Aorta (tissue), 5 donors: ENCODE measurements around the gene TSSC4. TPM values are rescaled to one million over a fixed set of nuclear protein-coding genes. Genes with fewer than 3 reads are reported as not detected.

Experiments used
- ATAC-seq: fragments of 200-7000 bp; cut with Tn5 transposase; one replicate; pipeline ENCODE4 v1.9.1; 2022; ENCODE audit warnings: moderate library complexity; ENCODE audit not compliant: low FRiP score
- DNase-seq, 2 donors: peaks; one replicate each; pipeline ENCODE4 v3.0.0-alpha.2; 2020
- H3K27ac ChIP-seq, 2 donors: one replicate each; pipeline ENCODE4 v1.5.1; 2013; ENCODE audit warnings: low read length in 2 of 2, mild to moderate bottlenecking in 2 of 2, moderate library complexity in 2 of 2, control low read depth in 1 of 2, inconsistent platforms in 1 of 2, low read depth in 1 of 2
- H3K27me3 ChIP-seq, 2 donors: one replicate each; pipeline ENCODE4 v1.6.1; 2013; ENCODE audit warnings: control low read depth in 1 of 2, low read length in 1 of 2, mild to moderate bottlenecking in 1 of 2, moderate library complexity in 1 of 2; ENCODE audit not compliant: insufficient read depth in 2 of 2, control insufficient read depth in 1 of 2
- H3K36me3 ChIP-seq, 2 donors: one replicate each; pipeline ENCODE4 v1.6.1; 2013; ENCODE audit warnings: control low read depth in 1 of 2, low read length in 1 of 2, mild to moderate bottlenecking in 1 of 2; ENCODE audit not compliant: insufficient read depth in 2 of 2, control insufficient read depth in 1 of 2
- H3K4me1 ChIP-seq, 2 donors: one replicate each; pipeline ENCODE4 v1.6.1; 2013; ENCODE audit warnings: low read length in 2 of 2, control low read depth in 1 of 2, mild to moderate bottlenecking in 1 of 2, moderate library complexity in 1 of 2; ENCODE audit not compliant: insufficient read depth in 2 of 2, control insufficient read depth in 1 of 2
- H3K4me3 ChIP-seq, 2 donors: one replicate each; pipeline ENCODE4 v1.5.1; 2013; ENCODE audit warnings: low read length in 2 of 2, control low read depth in 1 of 2, mild to moderate bottlenecking in 1 of 2
- H3K9me3 ChIP-seq: one replicate; pipeline ENCODE4 v1.6.1; 2013; ENCODE audit warnings: mild to moderate bottlenecking, low read length; ENCODE audit not compliant: control insufficient read depth
- WGBS, 2 donors: extraction: QIAGEN DNeasy Blood & Tissue Kit; methylation state at CpG; one replicate each; pipeline ENCODE4 v1.1.7; 2013; 5-methylcytosine and 5-hydroxymethylcytosine counted together
- intact Hi-C, 2 donors: fragments of 100-400 bp; cut with DNase I; formaldehyde crosslinking; loops; one replicate each; pipeline versions ENCODE4 v1.14.2 to v1.15.0; 2022
- polyA plus RNA-seq, 2 donors: library from polyadenylated mRNA; stranded (reverse); fragments of 200-250 nt; gene quantifications; one replicate each; pipeline ENCODE4 v1.2.3, GENCODE V29; 2013
- total RNA-seq, 2 donors: library from RNA; stranded (reverse); fragmentation: NEBNext Ultra II Directional; extraction: Animal tissue kit (Norgen Biotek cat#: 25700); gene quantifications; one replicate each; pipeline ENCODE4 v1.2.1, GENCODE V29; 2021
- donor health status: healthy with polysubstance abuse.
- donor health status: Bipolar disorder and iron deficiency.
- donor health status: DM: no; HTN: no; CAD: no.
- donor health status: DM: no; HTN: no; CAD: no.
- donor health status: DM: yes; HTN: yes; CAD: no.

TSSC4 gene
- total and polyA plus RNA-seq, 4 donors, result 35.2 to 64.4 (median 43.6) TPM

DNA sequence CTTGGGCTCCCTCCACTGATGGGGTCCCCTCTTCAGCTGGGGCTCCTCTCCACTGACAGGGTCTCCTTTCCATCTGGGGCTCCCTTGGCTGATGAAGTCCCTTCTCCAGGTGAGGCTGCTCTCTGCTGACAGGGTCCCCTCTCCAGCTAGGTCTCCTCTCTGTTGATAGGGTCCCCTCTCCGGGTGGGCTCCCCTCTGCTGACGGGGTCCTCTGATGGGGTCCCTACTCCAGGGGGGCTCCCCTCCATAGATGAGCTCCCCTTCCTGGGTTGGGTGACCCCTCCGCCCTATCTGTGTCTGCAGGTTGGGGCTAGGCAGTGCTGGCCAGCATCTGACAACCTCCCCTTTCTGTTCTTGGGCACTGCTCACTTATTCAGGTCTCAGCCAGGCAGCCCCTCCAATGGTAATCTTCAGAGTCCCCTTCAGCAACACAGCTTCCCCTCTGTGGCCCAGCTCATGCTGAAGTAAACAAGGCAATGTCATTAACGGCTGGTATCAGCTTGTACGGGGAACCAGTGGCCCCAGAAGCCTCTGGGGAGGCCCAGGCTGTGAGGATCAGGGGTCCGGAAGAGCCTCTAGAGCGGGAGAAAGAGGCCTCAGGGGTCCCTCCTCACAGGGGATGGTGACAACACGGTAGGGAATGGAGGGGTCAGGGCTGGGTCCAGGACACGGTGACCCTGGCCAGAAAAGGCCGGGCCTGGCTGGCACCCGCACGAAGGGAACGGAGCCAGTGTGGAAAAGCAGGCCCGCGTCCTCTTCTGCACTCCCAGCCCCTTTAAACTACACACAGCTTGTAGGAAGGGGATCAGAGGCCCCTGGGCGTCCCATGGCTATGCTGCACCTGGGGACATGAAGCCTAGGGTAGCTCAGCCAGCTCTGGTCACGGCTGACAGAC lies 33.0 kb upstream of the TSSC4 start:
- intact Hi-C loops, result no loop called here
- no peak overlapping the region for H3K4me3 ChIP-seq
- ATAC-seq (no peak), DNase-seq (no peak)
- H3K4me1 ChIP-seq, result no peaks in the 10 kb centered on the region
- 60 to 62% methylated on average over 17 of the region's 17 CpGs for WGBS, 2 donors
- H3K27me3 ChIP-seq, result no peaks in the 10 kb centered on the region
- no peak overlapping the region for H3K27ac ChIP-seq
- H3K36me3 ChIP-seq, result no peaks in the 10 kb centered on the region
- H3K9me3 ChIP-seq, result no peaks in the 10 kb centered on the region

DNA sequence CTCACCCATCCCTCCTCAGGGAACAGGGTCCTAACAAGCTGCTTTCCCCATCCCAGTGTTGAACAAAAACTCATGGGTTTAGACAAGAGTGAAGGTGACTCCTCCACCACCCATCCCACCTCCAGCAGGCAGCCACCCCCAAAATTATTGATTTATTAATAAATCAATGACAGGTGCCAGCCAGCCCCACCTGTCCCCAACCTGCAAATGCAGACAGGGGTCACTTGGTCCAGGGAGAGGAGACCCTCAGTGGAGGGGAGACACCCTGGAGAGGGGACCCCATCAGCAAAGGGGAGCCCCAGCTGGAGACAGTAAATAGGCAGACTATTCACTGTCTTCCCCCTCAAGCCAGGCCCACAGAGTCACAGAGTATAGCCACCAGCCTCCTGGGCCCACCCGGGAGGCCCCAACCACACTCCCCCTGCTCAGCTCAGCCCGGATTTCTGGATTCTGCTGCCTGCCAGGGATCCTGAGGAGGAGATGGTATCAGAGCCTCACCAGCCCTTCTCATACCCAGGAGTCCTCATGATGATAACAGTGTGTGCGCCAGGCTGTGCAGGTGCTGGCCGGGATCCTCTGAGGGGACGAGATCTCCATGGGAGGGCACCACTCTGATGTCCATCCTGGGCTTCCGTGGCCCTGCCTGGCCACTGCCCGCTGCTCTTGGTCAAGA lies 32.2 kb upstream of the TSSC4 start:
- DNase-seq, result no peak
- no peaks in the 10 kb centered on the region for H3K27me3 ChIP-seq

DNA sequence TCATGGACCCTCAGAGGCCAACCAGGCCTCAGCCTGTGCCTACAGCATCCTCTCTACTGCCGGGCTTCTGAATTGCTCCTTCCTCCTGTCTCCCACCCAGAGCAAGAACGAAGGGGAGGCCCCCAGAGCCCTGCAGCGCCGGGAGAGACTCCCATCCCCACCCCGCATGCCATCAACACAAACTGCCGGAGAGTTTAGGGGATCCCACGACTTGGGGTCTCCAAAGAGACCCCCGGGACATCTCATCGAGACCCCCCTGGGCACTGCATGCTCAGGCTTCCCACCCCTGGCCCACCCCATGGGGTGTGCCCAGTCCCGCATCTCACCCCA lies 31.7 kb upstream of the TSSC4 start:
- ATAC-seq (no peak), DNase-seq (no peak)
- no peak overlapping the region for H3K4me3 ChIP-seq
- no peak overlapping the region for H3K27ac ChIP-seq
- 83 to 90% methylated on average over 10 of the region's 10 CpGs for WGBS, 2 donors
- H3K4me1 ChIP-seq, result no peaks in the 10 kb centered on the region
- H3K27me3 ChIP-seq, result no peaks in the 10 kb centered on the region
- no peaks in the 10 kb centered on the region for H3K9me3 ChIP-seq
- intact Hi-C loops, result no loop called here
- H3K36me3 ChIP-seq, result no peaks in the 10 kb centered on the region

More for the DNA sequence above, 32.2 kb upstream of the TSSC4 start:
- Histone ChIP-seq H3K9me3 (no peaks in the 10 kb centered on the region), H3K36me3 (no peaks in the 10 kb centered on the region), H3K4me1 (no peaks in the 10 kb centered on the region), H3K27ac (no peak overlapping the region), H3K4me3 (no peak overlapping the region)
- intact Hi-C loops, result no loop called here
- 92 to 96% methylated on average over 7 of the region's 7 CpGs for WGBS, 2 donors
- no peak for ATAC-seq

DNA sequence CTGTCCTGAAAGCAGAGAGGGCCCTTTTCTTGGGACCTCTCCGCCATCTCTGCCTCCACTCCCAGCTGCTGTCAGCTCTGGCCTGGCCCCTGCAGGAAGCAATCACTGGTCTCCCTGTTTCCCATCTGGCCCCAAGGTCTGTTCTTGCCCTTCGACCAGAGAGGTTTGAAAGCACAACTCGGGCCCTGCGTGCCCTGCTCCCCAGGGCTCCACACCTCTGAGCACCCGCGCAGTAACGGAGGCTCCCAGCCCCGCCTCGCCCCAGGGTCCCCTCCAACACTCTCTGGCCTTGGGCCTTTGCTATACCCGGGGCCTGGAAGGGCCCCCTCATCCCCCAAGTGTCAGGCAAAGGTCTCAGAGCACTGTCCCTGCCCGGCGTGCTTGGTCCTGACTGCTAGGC lies 31.2 kb upstream of the TSSC4 start:
- DNase-seq (peak in 1 of 2 donors; percentile 56), ATAC-seq (no peak)
- H3K4me1 ChIP-seq, result no peaks in the 10 kb centered on the region
- H3K9me3 ChIP-seq, result no peaks in the 10 kb centered on the region
- H3K27me3 ChIP-seq, result no peaks in the 10 kb centered on the region
- intact Hi-C loops, result no loop called here
- no peaks in the 10 kb centered on the region for H3K36me3 ChIP-seq
- no peak overlapping the region for H3K27ac ChIP-seq
- 87 to 88% methylated on average over 12 of the region's 12 CpGs for WGBS, 2 donors
- no peak overlapping the region for H3K4me3 ChIP-seq

DNA sequence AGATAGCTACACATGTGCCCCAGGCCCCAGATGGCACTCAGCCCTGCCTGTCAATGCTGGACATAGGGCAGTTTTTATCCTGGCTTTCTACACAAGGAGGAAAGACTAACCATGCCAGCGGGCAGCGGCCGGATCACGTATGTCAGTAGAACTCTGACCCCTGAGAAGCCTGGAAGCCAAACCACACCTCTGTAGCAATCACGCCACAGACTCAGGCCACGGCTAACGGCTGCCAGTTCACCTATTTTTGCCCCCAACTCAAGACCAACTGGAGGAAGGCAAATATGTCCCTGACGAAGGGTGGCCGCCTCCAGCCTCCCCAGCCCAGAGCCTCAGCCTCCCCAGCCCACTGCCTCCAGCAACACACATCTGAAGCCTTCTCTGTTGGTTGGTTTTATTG lies 30.7 kb upstream of the TSSC4 start:
- Histone ChIP-seq H3K27me3 (no peaks in the 10 kb centered on the region), H3K9me3 (no peaks in the 10 kb centered on the region), H3K4me1 (no peaks in the 10 kb centered on the region), H3K27ac (no peak overlapping the region), H3K4me3 (no peak overlapping the region), H3K36me3 (no peaks in the 10 kb centered on the region)
- ATAC-seq (no peak), DNase-seq (peak in 1 of 2 donors; percentile 55)
- WGBS, 2 donors, result 94% methylated on average over 9 of the region's 9 CpGs
- intact Hi-C loops, result no loop called here

DNA sequence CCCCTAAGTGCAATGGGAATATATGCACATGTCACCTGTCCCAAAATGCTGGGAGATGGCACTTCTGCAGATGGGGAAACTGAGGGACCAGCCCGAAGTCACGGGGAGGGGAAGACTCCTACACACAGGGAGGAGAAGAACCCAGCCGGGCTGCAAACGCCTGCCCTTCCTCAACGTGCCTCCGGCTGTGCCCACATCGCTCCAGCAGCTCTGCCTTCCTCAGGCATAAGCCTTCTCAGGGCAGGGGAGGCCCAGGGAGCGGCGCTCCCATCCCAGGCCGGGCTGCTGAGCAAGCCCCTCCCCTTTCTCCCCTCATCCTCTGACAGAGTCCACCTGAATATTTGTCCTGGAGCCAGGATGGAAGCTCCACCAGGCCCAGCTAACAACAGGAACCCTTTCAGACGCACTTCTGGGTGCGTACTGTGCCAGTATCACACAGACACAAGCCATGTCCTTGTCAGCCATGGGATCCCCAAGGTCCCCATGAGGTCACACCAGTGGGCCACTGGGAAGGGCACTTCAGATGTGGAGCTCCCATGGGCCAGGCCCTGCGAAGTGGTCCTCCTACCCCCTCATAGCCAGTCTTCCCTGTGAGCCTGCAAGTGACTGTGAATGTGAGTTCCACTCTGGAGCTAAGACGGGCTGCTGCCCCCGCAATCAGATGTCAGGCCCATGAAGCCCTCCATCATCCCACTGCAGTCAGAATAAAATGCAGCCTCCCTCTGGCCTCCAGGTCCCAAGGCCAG lies 25.9 kb upstream of the TSSC4 start:
- Histone ChIP-seq H3K4me1 (no peaks in the 10 kb centered on the region), H3K27ac (no peak overlapping the region), H3K4me3 (no peak overlapping the region), H3K36me3 (no peaks in the 10 kb centered on the region), H3K27me3 (no peaks in the 10 kb centered on the region), H3K9me3 (no peaks in the 10 kb centered on the region)
- intact Hi-C loops, result loop anchor here in 1 of 2 donors (5.0 kb wide), 1 partner anchor 57 kb away; no protein-coding TSS in a partner anchor
- DNase-seq (peak in 1 of 2 donors; percentile 73), ATAC-seq (no peak)
- WGBS, 2 donors, result 94 to 96% methylated on average over 15 of the region's 15 CpGs

DNA sequence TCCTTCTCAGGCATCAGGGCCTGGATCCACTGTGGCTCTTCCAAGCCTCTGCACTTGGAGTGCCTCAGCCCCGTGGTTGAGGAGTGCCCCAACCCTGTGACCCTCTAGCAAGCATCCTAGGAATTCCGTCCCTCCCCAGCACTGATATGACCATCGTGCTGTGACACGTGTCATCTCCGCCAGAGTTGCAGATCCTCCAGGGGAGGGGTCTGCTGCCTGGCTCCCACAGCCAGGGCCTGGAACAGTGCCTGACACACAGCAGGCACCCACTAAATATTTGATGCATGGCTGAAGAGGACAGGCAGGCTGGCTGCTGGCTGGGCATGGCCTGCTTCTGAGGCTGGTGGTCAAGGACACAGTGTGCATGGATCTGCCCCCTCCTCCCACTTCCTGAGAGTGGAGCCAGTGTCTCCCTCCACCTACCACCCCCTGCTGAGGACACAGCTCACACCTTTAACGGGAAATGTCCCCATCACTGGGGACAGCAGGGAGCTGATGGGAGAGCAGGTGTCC lies 25.2 kb upstream of the TSSC4 start:
- intact Hi-C loops, result loop anchor here in 1 of 2 donors (5.0 kb wide), 1 partner anchor 58 kb away; no protein-coding TSS in a partner anchor
- 76% methylated on average over 6 of the region's 6 CpGs for WGBS, 2 donors

DNA sequence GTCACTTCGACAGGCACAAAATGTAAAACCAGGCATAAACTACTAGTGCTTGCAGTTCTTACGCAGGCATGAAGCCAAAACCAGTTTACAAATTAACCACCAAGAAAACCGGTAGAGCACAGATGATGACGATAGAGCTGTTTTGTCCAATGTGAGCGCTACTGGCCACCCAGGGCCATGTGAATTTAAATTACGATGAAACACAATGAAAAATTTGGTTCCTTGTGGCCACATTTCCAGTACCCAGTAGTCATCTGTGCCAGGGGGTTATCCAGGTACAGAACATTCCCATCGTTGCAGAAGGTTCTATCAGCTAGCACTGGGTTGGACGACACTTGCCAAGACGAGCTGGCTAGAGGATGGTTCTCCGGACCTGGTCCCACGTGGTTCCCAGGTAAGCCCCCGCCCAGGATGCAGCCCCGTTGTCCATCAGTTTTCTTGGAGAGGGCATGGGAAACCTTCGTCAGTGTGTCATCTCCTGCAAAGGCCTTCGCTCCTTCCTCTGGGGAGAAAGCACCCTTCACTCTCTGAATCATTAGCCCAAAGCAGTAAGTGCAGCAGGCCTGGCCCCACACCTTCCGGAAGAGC lies 24.5 kb upstream of the TSSC4 start:
- 92 to 93% methylated on average over 16 of the region's 16 CpGs for WGBS, 2 donors
- ATAC-seq (no peak), DNase-seq (peak in 1 of 2 donors; percentile 44)
- intact Hi-C loops, result loop anchor here in 1 of 2 donors (5.0 kb wide), 1 partner anchor 59 kb away; no protein-coding TSS in a partner anchor
- no peaks in the 10 kb centered on the region for H3K27me3 ChIP-seq
- no peak overlapping the region for H3K27ac ChIP-seq
- H3K9me3 ChIP-seq, result no peaks in the 10 kb centered on the region
- H3K4me3 ChIP-seq, result no peak overlapping the region
- no peaks in the 10 kb centered on the region for H3K36me3 ChIP-seq
- no peaks in the 10 kb centered on the region for H3K4me1 ChIP-seq

More for the DNA sequence above, 25.2 kb upstream of the TSSC4 start:
- H3K36me3 ChIP-seq, result no peaks in the 10 kb centered on the region
- no peaks in the 10 kb centered on the region for H3K27me3 ChIP-seq
- no peak overlapping the region for H3K4me3 ChIP-seq
- H3K27ac ChIP-seq, result no peak overlapping the region
- H3K9me3 ChIP-seq, result no peaks in the 10 kb centered on the region
- H3K4me1 ChIP-seq, result no peaks in the 10 kb centered on the region
- peak in 1 of 2 donors; percentile 62 for DNase-seq
- ATAC-seq, result no peak
